Cardiac muscle cell (in vitro differentiated cells and primary cell): ENCODE measurements around the gene TUBA1C. TPM values are rescaled to one million over a fixed set of nuclear protein-coding genes. Genes with fewer than 3 reads are reported as not detected.

Experiments
- DNase-seq, 2 donors: peaks; one replicate each; pipeline versions ENCODE4 v3.0.0 to v3.0.0-alpha.2; 2010 to 2017; ENCODE audit warnings: low read depth in 1 of 2, low spot score in 1 of 2
- H3K27ac ChIP-seq: fragments of 200-600 bp; sonication (generic); 2 replicates; pipeline ENCODE4 v1.5.1; 2016
- H3K27me3 ChIP-seq: fragments of 200-600 bp; sonication (generic); 2 replicates; pipeline ENCODE4 v1.6.0; 2016; ENCODE audit warnings: control low read depth
- H3K36me3 ChIP-seq: fragments of 200-600 bp; sonication (generic); 2 replicates; pipeline ENCODE4 v1.5.1; 2016; ENCODE audit warnings: control low read depth
- H3K4me1 ChIP-seq: fragments of 200-600 bp; sonication (generic); 2 replicates; pipeline ENCODE4 v1.8.1; 2017; ENCODE audit warnings: low read depth, mild to moderate bottlenecking, mixed run types
- H3K4me3 ChIP-seq: fragments of 200-600 bp; sonication (generic); 2 replicates; pipeline ENCODE4 v1.5.1; 2016; ENCODE audit warnings: mild to moderate bottlenecking
- H3K9me3 ChIP-seq: fragments of 200-600 bp; sonication (generic); 2 replicates; pipeline ENCODE4 v1.5.1; 2017; ENCODE audit warnings: low read depth, mild to moderate bottlenecking, control low read depth
- polyA plus RNA-seq: library from polyadenylated mRNA; unstranded; fragments of >200 nt; fragmentation: Nextera tagmentation; extraction: Ambion mirVana; gene quantifications from 2 replicates; pipeline ENCODE4 v1.2.1, GENCODE V29; 2016
- total RNA-seq: library from RNA; depleted of rRNA; stranded (reverse); fragments of >200 nt; gene quantifications from 2 replicates; pipeline ENCODE4 v1.2.3, GENCODE V29; 2016
- TF ChIP-seq, protein P1 (sequence below): IDR thresholded peaks from 2 replicates; pipeline ENCODE4 v1.5.1; 2012; ENCODE audit warnings: low read depth, mild to moderate bottlenecking, low read length

The TUBA1C gene
- total and polyA plus RNA-seq, 2 experiments from 2014 or later, result 49.1 to 151 TPM

DNA sequence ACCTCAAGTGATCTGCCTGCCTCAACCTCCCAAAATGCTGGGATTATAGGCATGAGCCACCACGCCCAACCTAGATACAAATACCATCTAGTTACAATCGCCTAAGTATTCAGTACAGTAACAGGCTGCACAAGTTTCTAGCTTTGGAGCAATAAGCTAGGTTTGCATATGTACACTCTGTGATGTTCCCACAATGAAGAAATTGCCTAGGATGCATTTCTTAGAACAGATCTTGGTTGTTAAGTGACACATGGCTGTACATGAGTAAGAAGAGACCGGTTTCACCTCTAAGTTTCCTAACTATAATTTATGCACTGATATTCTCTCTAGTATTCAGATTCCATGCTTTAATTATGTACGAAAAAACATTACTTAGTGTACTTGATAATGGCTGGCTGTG, 5.4 kb upstream of the TUBA1C start:
- Histone ChIP-seq H3K9me3 (no peaks in the 10 kb centered on the region), H3K27me3 (no peaks in the 10 kb centered on the region), H3K27ac (no peak overlapping the region), H3K4me1 (no peaks in the 10 kb centered on the region), H3K36me3 (no peaks in the 10 kb centered on the region), H3K4me3 (no peak overlapping the region)
- DNase-seq, result no peak
- TF ChIP-seq, protein P1, sequence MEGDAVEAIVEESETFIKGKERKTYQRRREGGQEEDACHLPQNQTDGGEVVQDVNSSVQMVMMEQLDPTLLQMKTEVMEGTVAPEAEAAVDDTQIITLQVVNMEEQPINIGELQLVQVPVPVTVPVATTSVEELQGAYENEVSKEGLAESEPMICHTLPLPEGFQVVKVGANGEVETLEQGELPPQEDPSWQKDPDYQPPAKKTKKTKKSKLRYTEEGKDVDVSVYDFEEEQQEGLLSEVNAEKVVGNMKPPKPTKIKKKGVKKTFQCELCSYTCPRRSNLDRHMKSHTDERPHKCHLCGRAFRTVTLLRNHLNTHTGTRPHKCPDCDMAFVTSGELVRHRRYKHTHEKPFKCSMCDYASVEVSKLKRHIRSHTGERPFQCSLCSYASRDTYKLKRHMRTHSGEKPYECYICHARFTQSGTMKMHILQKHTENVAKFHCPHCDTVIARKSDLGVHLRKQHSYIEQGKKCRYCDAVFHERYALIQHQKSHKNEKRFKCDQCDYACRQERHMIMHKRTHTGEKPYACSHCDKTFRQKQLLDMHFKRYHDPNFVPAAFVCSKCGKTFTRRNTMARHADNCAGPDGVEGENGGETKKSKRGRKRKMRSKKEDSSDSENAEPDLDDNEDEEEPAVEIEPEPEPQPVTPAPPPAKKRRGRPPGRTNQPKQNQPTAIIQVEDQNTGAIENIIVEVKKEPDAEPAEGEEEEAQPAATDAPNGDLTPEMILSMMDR, result no peak

DNA sequence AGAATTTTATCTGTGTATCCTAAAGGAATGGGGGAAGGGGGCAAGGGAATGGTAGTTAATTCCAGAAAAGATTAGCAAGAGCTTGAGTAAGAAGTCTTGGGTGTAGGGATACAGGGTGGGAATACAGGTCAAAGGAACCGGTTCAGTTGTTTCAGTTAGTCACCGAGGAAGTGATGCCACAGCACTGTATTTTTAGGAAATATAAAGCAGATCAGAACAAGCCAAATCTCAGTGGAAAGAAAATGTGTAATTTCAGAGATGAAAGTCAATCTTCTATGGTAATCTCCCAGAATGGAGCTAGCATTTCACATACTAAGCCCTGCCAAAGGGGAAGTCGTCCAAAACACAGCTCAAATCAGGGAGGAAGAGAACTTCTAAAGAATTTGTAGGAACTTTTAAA, 4.7 kb upstream of the TUBA1C start:
- TF ChIP-seq, protein P1, result no peak
- no peak overlapping the region for H3K4me3 ChIP-seq
- H3K27ac ChIP-seq, result no peak overlapping the region
- H3K9me3 ChIP-seq, result no peaks in the 10 kb centered on the region
- no peaks in the 10 kb centered on the region for H3K4me1 ChIP-seq
- peak in 1 of 2 donors; percentile 82 for DNase-seq
- no peaks in the 10 kb centered on the region for H3K27me3 ChIP-seq
- H3K36me3 ChIP-seq, result no peaks in the 10 kb centered on the region

DNA sequence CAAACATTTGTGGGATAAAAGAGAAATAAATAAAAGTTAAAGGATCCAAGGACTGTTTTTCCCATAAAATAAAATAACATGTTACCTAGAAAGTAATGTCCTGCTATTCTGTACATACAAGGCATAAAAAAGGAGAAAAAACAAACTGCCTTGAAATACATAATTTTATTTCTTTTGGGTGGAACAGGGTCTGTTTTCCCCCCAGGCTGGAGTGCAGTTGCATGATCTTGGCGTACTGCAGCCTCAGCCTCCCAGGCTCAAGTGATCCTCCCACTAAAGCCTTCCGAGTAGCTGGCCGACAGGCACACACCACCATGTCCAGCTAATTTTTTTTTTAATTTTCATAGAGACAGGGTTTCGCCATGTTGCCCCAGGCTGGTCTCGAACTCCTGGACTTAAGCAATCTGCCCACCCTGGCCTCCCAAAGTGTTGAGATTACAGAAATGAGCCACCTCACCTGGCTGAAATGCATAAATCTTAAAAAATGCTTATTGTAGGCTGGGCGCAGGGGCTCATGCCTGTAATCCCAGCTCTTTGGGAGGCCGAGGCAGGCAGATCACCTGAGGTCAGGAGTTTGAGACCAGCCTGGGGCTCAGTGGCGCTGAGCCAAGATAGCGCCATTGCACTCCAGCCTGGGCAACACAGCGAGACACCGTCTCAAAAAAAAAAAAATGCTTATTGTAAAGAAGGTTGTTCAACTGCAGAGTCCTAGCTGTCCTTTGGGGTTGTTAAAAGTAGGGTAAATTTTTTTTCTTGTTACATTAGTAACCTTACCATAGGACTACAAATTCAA, 4.1 kb upstream of the TUBA1C start:
- H3K27me3 ChIP-seq, result no peaks in the 10 kb centered on the region
- no peaks in the 10 kb centered on the region for H3K36me3 ChIP-seq
- no peaks in the 10 kb centered on the region for H3K9me3 ChIP-seq
- peak in 1 of 2 donors; percentile 47 for DNase-seq
- no peak overlapping the region for H3K27ac ChIP-seq
- H3K4me1 ChIP-seq, result no peaks in the 10 kb centered on the region
- TF ChIP-seq, protein P1, result no peak
- no peak overlapping the region for H3K4me3 ChIP-seq

DNA sequence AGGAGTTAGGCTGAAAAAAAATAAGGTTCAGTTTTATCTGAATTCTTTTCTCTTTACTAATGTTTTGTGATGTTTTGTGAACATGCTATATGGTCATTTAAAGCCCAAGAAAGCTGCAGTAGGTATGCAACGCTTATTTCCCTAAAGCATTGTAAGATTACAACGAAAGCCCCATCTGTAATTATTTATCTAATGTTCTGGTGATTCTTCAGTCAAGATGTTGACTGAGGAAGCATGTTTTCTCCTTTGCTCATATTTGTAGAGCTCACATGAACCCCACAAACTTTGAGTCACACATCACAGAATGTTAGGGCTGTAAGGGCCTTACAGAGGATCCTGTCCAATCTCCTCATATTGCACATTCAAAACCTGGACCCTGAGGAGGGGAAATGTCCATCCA, 3.2 kb upstream of the TUBA1C start:
- Histone ChIP-seq H3K4me3 (no peak overlapping the region), H3K4me1 (no peaks in the 10 kb centered on the region), H3K27me3 (no peaks in the 10 kb centered on the region), H3K9me3 (no peaks in the 10 kb centered on the region), H3K36me3 (no peaks in the 10 kb centered on the region), H3K27ac (no peak overlapping the region)
- DNase-seq, result no peak
- TF ChIP-seq, protein P1, result no peak

DNA sequence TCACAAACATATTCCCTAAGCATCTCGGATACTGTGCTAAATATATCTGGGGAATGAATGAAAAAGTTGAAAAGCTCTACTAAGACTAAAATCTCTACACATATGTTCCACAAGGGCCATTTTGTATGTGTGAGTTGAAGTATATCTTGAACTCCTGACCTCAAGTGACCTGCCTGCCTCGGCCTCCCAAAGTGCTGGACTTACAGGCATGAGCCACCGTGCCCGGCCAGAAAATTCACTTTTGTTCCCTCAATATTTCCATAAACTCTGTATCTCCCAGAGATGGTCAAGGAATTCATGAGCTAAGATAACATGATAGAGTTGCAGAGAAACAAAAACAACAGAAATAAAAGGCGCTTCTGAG, 1.5 kb upstream of the TUBA1C start:
- Histone ChIP-seq H3K27me3 (no peaks in the 10 kb centered on the region), H3K4me3 (no peak overlapping the region), H3K9me3 (no peaks in the 10 kb centered on the region), H3K4me1 (no peaks in the 10 kb centered on the region), H3K27ac (no peak overlapping the region), H3K36me3 (no peaks in the 10 kb centered on the region)
- TF ChIP-seq, protein P1, result no peak
- no peak for DNase-seq
